IgD-negative memory B cell (primary cell): ENCODE measurements around the gene AADAC. TPM values are rescaled to one million over a fixed set of nuclear protein-coding genes. Genes with fewer than 3 reads are reported as not detected.
A peak's percentile ranks its signal among the peaks of the same experiment; 100 is the strongest.
"Not testable (repeated sequence)": the region's sequence is repeated elsewhere in the genome, so short reads cannot be mapped to it uniquely, and the experiment has no call there.

Source experiments
- H3K27ac Mint-ChIP-seq, 3 donors: one replicate each; pipeline ENCODE4 v1.8.0; 2020 to 2022; ENCODE audit warnings: mild to moderate bottlenecking in 3 of 3, mixed read lengths in 3 of 3, moderate library complexity in 1 of 3
- H3K27me3 Mint-ChIP-seq: one replicate; pipeline ENCODE4 v1.8.0; 2021; ENCODE audit warnings: mixed read lengths
- H3K36me3 Mint-ChIP-seq: one replicate; pipeline ENCODE4 v1.8.0; 2020; ENCODE audit warnings: mild to moderate bottlenecking, mixed read lengths
- H3K4me1 Mint-ChIP-seq, 3 donors: one replicate each; pipeline ENCODE4 v1.8.0; 2020 to 2022; ENCODE audit warnings: mixed read lengths in 3 of 3, mild to moderate bottlenecking in 1 of 3
- H3K4me3 Mint-ChIP-seq, 4 donors: one replicate each; pipeline ENCODE4 v1.8.0; 2020 to 2022; ENCODE audit warnings: mild to moderate bottlenecking in 4 of 4, mixed read lengths in 4 of 4, moderate library complexity in 3 of 4
- H3K9me3 Mint-ChIP-seq, 3 donors: one replicate each; pipeline ENCODE4 v1.8.0; 2020 to 2021; ENCODE audit warnings: mixed read lengths in 3 of 3, mild to moderate bottlenecking in 1 of 3
- polyA plus RNA-seq: library from polyadenylated mRNA; unstranded; fragments of 300-500 nt; fragmentation: Illumina TruSeq; gene quantifications from one replicate; pipeline ENCODE4 v1.2.3, GENCODE V29; 2021

Gene AADAC
- polyA plus RNA-seq, 1 donor from 2014 or later = not detected

- Mint-ChIP-seq H3K4me1 (no peaks in the 10 kb centered on the region), H3K27ac (no peak overlapping the region), H3K27me3 (peaks cover 10% of the 10 kb centered on the region), H3K9me3 (peaks cover 0 to 1% (median 0%) of the 10 kb centered on the region in 3 donors), H3K36me3 (no peaks in the 10 kb centered on the region), H3K4me3 (no peak overlapping the region)
These were observed 4.4 kb downstream of the AADAC start for GRCh38 chr3:151818361-151818760.

DNA sequence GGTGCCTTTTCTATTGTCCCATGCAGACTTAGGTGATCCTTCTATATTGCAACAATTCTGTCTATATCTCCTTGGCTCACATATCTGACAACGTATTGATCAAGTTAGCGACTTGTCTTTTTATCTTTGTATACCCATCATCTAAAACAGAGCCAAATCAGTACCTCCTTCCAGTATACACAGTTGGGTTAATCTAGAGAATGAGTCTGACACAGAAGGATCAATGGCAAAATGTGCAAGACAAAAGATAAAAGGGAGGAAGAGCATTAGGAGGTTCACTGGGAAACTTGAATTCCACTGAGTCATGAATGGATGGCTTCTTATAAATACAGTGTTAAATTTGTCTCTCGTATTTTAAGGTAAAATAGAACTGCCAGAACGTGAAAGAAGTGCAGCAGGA lies 6.0 kb downstream of the AADAC start:
- Mint-ChIP-seq H3K4me1 (no peaks in the 10 kb centered on the region), H3K9me3 (peaks cover 0 to 1% (median 0%) of the 10 kb centered on the region in 3 donors), H3K27ac (no peak overlapping the region), H3K4me3 (no peak overlapping the region), H3K36me3 (no peaks in the 10 kb centered on the region), H3K27me3 (peaks cover 10% of the 10 kb centered on the region)

- no peak overlapping the region for H3K27ac Mint-ChIP-seq
- no peaks in the 10 kb centered on the region for H3K36me3 Mint-ChIP-seq
- H3K27me3 Mint-ChIP-seq = peaks cover 2% of the 10 kb centered on the region
- no peaks in the 10 kb centered on the region for H3K4me1 Mint-ChIP-seq
- H3K4me3 Mint-ChIP-seq = no peak overlapping the region
- H3K9me3 Mint-ChIP-seq = no peaks in the 10 kb centered on the region
These were observed 13.9 kb downstream of the AADAC start for GRCh38 chr3:151827816-151828215.

DNA sequence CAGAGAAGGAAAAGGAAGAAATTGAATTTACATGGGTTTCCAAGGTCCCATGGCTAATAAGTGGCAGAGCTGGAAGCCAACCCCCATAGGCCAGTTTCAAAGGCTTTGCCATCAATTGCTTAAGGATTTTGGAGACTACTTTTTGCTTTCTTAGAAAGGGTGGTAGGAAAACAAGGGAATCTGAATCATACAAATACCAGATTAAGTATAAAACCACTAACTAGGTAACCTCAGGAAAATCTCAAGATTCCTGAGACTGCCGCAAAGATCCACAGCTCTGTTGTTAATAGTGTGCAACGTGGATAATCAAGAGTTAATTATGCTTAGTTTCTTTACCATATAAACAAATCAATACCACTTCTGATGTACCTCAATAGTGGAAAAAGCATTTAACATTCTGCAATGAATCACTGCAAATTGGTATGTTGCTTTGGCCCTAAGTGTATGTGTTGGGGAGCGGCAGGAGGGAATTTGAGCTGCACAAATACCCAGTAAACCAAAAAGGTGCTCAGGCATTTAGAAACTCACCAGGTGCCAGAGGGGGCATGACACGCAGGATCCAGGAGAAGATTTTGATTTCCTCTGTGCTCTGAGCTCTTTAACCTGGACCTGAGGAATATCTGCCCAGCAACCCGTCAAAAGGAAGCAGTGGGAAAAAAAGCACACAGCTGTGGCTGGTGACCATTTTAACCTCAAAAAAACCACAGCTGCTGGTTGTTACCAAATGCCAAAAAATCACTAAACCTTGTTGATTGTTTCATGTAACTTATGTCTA lies 22.0 kb downstream of the AADAC start:
- Mint-ChIP-seq H3K4me3 (no peak overlapping the region), H3K9me3 (no peaks in the 10 kb centered on the region), H3K4me1 (no peaks in the 10 kb centered on the region), H3K27ac (no peak overlapping the region), H3K27me3 (peaks cover 5% of the 10 kb centered on the region), H3K36me3 (no peaks in the 10 kb centered on the region)

GRCh38 chr3:151837057-151837456 lies 23.1 kb downstream of the AADAC start:
- Mint-ChIP-seq H3K27me3 (peaks cover 5% of the 10 kb centered on the region), H3K9me3 (no peaks in the 10 kb centered on the region), H3K27ac (peak overlapping the region in 1 of 3 donors; percentile 19), H3K4me1 (no peaks in the 10 kb centered on the region), H3K36me3 (no peaks in the 10 kb centered on the region), H3K4me3 (no peak overlapping the region)

GRCh38 chr3:151838574-151839312 lies 24.8 kb downstream of the AADAC start:
- no peaks in the 10 kb centered on the region for H3K9me3 Mint-ChIP-seq
- H3K27me3 Mint-ChIP-seq = peaks cover 3% of the 10 kb centered on the region
- H3K27ac Mint-ChIP-seq = no peak overlapping the region
- H3K4me1 Mint-ChIP-seq = no peaks in the 10 kb centered on the region
- H3K36me3 Mint-ChIP-seq = no peaks in the 10 kb centered on the region
- H3K4me3 Mint-ChIP-seq = no peak overlapping the region

DNA sequence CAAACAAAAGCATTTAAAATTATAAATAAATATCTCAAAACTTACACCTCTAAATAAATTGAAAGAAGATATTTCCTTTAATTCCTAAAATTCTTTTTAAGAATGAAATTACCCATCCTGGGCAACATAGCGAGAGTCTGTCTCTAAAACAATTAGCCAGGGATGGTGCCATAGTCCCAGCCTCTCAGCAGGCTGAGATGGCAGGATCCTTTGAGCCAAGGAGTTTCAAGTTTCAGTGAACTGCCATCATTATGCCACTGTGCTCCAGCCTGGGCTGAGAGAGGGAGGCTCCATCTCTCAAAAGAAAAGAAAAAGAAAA lies 25.4 kb downstream of the AADAC start:
- H3K9me3 Mint-ChIP-seq = no peaks in the 10 kb centered on the region
- H3K4me3 Mint-ChIP-seq = no peak overlapping the region
- H3K36me3 Mint-ChIP-seq = no peaks in the 10 kb centered on the region
- no peaks in the 10 kb centered on the region for H3K4me1 Mint-ChIP-seq
- no peak overlapping the region for H3K27ac Mint-ChIP-seq
- peaks cover 3% of the 10 kb centered on the region for H3K27me3 Mint-ChIP-seq

- no peak overlapping the region for H3K27ac Mint-ChIP-seq
- H3K27me3 Mint-ChIP-seq = no peaks in the 10 kb centered on the region
- H3K9me3 Mint-ChIP-seq = peaks cover 0 to 5% (median 3%) of the 10 kb centered on the region in 3 donors
- no peaks in the 10 kb centered on the region for H3K36me3 Mint-ChIP-seq
- no peak overlapping the region for H3K4me3 Mint-ChIP-seq
- H3K4me1 Mint-ChIP-seq = no peaks in the 10 kb centered on the region
These were observed 27.9 kb downstream of the AADAC start for GRCh38 chr3:151841801-151842200.

- Mint-ChIP-seq H3K27ac (no peak overlapping the region), H3K27me3 (no peaks in the 10 kb centered on the region), H3K36me3 (no peaks in the 10 kb centered on the region), H3K9me3 (peaks cover 0 to 8% (median 3%) of the 10 kb centered on the region in 3 donors), H3K4me3 (no peak overlapping the region), H3K4me1 (no peaks in the 10 kb centered on the region)
These were observed 29.4 kb downstream of the AADAC start for GRCh38 chr3:151843275-151843674.

- H3K27me3 Mint-ChIP-seq = peaks cover 2% of the 10 kb centered on the region
- no peak overlapping the region for H3K27ac Mint-ChIP-seq
- no peaks in the 10 kb centered on the region for H3K4me1 Mint-ChIP-seq
These were observed 31.5 kb downstream of the AADAC start for GRCh38 chr3:151845306-151845905.

DNA sequence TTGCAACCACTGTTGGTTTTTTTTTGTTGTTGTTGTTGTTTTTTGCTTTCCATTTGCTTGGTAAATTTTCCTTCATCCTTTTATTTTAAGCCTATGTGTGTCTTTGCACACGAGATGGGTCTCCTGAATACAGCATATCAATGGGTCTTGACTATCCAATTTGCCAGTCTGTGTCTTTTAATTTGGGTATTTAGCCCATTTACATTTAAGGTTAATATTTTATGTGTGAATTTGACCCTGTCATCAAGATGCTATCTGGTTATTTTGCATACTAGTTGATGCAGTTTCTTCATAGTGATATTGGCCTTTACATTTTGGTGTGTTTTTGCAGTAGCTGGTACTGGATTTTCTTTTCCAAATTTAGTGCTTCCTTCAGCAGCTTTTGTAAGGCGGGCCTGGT lies 36.1 kb downstream of the AADAC start:
- not testable (repeated sequence) for H3K27ac Mint-ChIP-seq, H3K4me3 Mint-ChIP-seq, H3K27me3 Mint-ChIP-seq, H3K4me1 Mint-ChIP-seq, H3K36me3 Mint-ChIP-seq
- peaks cover 2 to 11% (median 8%) of the 10 kb centered on the region in 3 donors for H3K9me3 Mint-ChIP-seq

More at GRCh38 chr3:151845306-151845905, 31.5 kb downstream of the AADAC start:
- H3K36me3 Mint-ChIP-seq = no peaks in the 10 kb centered on the region
- peaks cover 2 to 8% (median 5%) of the 10 kb centered on the region in 3 donors for H3K9me3 Mint-ChIP-seq
- H3K4me3 Mint-ChIP-seq = no peak overlapping the region

DNA sequence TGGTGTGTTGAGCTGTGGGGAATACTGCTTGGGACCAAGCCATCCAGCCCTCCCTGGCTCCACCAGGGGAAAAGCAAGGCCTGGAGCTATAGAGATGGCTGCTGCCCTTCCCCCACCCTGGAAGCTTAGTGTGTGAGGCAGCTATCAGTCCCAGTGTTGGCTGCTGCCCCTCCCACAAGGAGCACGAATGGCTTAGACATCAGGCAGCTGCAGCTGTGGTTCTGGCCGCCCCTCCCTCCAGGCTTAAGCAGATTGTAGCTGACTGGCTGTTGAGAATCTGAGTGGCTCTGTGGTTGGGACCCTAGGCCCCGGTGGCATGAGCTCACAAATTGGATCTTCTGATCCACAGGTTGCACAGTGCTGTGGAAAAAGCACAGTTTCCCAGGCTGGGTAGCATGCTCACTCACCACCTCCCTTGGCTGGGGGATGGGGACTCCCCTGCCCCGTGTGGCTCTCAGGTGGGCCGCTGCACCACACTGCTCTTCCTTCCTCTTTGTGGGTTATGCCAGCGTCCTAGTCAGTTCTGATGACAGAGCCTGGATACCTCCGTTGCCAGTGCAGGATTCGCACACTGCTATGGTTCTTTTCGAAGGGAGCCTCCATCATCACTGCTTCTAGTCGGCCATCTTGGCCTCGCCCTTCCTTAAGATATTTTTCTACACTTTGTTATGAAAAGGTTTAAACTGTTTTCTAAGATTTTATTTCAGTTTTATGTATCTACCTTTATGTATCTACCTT lies 38.3 kb downstream of the AADAC start:
- H3K27me3 Mint-ChIP-seq = peaks cover 10% of the 10 kb centered on the region
- no peak overlapping the region for H3K27ac Mint-ChIP-seq
- peaks cover 0 to 9% (median 2%) of the 10 kb centered on the region in 3 donors for H3K9me3 Mint-ChIP-seq
- peaks cover 0 to 3% (median 0%) of the 10 kb centered on the region in 3 donors for H3K4me1 Mint-ChIP-seq
- H3K36me3 Mint-ChIP-seq = peaks cover 4% of the 10 kb centered on the region
- H3K4me3 Mint-ChIP-seq = no peak overlapping the region

- peaks cover 0 to 3% (median 0%) of the 10 kb centered on the region in 3 donors for H3K4me1 Mint-ChIP-seq
- H3K27ac Mint-ChIP-seq = no peak overlapping the region
- no peak overlapping the region for H3K4me3 Mint-ChIP-seq
- H3K9me3 Mint-ChIP-seq = peaks cover 0 to 3% (median 0%) of the 10 kb centered on the region in 3 donors
- peaks cover 4% of the 10 kb centered on the region for H3K36me3 Mint-ChIP-seq
- H3K27me3 Mint-ChIP-seq = peaks cover 4% of the 10 kb centered on the region
These were observed 42.2 kb downstream of the AADAC start for GRCh38 chr3:151856118-151856517.

DNA sequence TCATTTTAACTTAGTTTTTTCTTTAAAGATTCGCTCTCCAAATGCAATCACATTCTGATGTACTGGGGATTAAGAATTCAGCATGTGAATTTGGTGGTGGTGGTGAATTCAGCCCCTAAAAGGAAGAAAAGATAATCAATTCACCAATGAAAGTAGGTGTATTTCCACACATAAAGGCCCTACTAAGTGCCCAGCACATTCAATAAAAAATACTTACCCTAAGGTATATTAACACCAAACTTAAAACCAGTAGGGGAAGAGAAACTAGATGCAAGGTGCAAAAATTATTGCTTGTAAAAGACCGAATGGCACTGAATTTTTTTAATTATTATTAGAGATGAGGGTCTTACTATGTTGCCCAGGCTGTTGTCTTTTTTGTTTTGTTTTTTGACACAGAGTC lies 42.7 kb downstream of the AADAC start:
- Mint-ChIP-seq H3K27me3 (peaks cover 4% of the 10 kb centered on the region), H3K4me1 (peaks cover 0 to 3% (median 0%) of the 10 kb centered on the region in 3 donors), H3K4me3 (no peak overlapping the region), H3K9me3 (no peaks in the 10 kb centered on the region), H3K36me3 (peaks cover 4% of the 10 kb centered on the region), H3K27ac (no peak overlapping the region)

DNA sequence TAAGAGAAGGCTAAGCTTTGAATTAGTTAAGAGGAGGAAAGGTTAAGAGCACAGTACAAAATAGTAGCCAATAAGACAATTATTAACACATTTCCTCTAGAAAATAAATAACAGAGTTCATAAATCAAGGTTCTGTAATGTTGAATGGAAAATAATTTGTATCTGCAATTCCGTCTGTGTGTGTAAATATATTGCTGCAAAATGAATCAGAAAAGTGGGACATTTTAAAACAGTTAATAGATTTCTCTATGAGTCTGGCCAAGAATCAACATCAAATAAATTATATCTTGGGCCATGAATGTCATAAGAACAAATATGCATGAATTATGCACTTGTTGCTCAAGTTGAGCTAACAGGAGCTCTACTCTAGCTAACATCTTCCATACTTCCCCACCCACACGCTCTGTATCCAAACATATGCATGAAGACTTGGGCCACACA lies 45.3 kb downstream of the AADAC start:
- peaks cover 0 to 3% (median 0%) of the 10 kb centered on the region in 3 donors for H3K4me1 Mint-ChIP-seq
- H3K4me3 Mint-ChIP-seq = no peak overlapping the region
- H3K27me3 Mint-ChIP-seq = peaks cover 4% of the 10 kb centered on the region
- H3K9me3 Mint-ChIP-seq = no peaks in the 10 kb centered on the region
- H3K27ac Mint-ChIP-seq = no peak overlapping the region
- H3K36me3 Mint-ChIP-seq = peaks cover 1% of the 10 kb centered on the region
